ENCODE data around the gene HHAT.

- no peak for TF ChIP-seq CTCF (IDR thresholded peaks at IDR 0.05)
- no peak for TF ChIP-seq EP300 (IDR thresholded peaks at IDR 0.05; ENCODE audit: low read depth)
Observed at GRCh38 chr1:210646258-210646616, 317.5 kb downstream of the HHAT start.

Data from transverse colon (tissue), 3 donors.